ENCODE results near the gene KMT2B. TPM values are rescaled to one million over a fixed set of nuclear protein-coding genes. Genes with fewer than 3 reads are reported as not detected.
"Not testable (repeated sequence)": the region's sequence is repeated elsewhere in the genome, so short reads cannot be mapped to it uniquely, and the experiment has no call there.

The KMT2B gene
- total RNA-seq, 1 donor from 2014 or later = 43.7 TPM

DNA sequence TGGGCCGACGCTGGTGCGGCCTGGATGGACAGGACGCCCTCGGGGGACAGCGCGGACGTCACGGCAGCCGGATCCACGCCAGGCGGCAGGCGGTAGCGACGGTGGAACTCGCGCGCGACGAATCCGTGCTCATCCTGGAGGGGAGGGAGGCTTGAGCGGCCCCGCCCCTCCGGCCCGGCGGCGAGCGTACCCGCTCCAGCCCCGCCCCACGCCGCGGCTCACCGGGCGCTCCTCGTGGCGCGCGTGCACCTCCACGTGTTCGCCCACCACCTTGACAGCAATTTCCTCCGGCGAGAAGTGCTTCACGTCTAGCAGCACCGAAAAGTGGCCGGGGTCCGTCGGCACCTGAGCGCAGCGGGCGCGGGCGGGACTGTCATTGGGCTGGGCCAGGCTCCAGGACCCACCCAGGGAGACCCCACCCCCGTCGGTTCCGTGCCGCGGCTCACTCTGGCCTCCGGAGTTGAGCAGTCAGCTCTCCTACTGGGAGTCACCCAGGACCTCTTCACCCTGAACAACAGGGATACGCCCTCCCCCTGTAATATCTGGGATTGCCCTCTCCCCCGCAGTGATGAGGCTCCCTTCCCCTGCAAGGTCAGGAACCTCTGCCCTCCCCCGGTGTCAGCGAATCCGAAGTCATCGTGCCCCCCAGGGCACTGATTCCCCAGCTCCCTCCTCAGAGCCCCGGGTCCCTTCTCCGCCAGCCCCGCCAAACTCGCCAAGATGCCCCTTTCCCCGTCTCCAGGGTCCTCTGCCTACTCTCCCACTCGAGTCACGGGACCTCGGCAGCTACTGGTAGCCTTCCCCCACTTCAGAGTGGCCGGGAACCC, 38.0 kb downstream of the KMT2B start:
- DNase-seq (ENCODE audit: low spot score) = peak; percentile 85

DNA sequence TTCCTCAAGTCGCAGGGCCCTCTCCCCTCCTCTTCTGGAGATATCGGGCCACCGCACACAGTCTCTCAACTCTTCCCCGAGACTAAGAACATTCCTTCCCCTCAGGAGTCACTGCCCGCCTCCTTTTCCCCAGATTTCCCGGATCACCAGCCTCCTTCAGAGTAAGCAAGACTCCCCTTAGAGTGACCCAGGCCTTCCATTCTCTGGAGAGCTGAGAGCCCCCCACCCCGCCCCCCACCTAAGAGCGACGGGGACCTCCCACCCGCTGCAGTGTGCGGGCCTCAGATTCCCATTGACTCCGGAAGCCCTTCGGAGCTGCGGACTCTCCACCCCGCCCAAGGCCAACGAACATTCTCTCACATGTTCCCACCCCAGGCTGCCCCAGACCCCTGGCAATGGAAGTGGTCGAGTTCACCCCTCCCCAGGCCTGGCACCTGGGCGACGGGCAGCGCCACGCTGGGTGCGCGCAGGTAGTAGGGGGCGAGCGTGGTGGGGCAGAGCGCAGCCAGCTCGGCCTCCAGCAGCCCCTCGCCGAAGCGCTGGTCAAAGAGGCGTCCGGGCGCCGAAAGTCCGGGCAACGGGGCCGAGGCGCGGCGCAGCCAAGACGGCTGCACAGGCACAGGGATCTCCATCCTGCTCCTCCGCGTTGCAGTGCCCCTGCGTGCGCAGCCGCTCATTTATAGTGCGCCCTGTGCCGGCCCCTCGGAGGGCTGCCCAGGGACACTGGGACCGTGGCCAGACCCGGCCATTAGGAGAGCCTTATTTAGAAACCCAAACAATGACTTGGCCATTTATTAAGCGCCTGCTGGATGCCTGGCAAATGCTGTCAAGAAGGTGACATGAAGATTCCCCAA, 38.8 kb downstream of the KMT2B start, which contains the start of gene HSPB6:
Gene HSPB6, minus strand, starts transcription at position 653 of the 854 bp plus-strand sequence. Its CDS starts 21 bp downstream, at position 632.
- DNase-seq (ENCODE audit: low spot score) = peak; percentile 77

- peak; percentile 81 for DNase-seq (ENCODE audit: low spot score)
These were observed 39.5 kb downstream of the KMT2B start for GRCh38 chr19:35757231-35757748.

DNA sequence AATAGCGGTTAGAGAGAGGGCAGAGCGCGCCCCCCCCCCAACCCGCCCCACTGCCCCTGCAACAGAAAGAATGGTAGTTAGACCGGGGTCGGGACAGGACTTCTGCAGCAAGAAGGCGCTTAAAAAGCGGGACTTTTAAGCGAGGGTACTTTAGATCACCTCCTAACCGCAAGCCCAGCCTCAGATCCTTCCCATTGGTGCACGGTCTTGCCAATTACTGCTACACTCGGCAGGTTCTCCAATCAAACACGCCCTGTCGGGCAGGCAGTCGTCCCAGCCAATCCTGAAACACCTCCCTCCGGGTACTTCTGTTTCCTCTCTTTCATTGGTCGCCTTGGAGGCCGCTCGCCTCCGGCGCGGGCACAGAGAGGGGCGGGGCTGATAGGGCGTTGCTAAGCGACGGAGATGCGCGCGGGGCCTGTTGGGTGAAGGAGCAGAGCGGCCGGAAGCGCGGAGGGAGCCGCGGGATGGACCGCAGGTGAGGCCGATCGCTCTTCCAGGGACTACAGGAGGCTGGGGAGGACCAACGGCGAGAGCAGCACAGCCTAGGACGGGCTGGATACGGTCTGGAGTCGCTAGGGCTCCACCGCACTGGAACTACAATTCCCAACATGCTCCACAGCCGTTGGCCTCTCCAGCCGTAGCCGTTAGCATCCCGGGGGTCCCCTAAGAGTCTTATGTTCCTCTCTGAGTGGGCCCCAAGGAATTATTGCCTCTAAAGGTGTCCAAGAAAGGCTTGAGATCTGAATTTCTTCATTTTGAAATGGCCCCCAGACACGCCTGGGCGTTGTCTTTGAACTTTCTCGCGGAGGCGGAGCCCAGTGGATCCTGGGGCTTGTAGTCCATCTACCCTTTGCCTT, 40.2 kb downstream of the KMT2B start, which contains the start of gene PROSER3:
Gene PROSER3, plus strand, starts transcription at position 428 of the 860 bp plus-strand sequence. Its CDS starts 40 bp downstream, at position 468.
- peak; percentile 99 for DNase-seq (ENCODE audit: low spot score)

- no peak for DNase-seq (ENCODE audit: low spot score)
These were observed 41.9 kb downstream of the KMT2B start for GRCh38 chr19:35759697-35760096.

DNA sequence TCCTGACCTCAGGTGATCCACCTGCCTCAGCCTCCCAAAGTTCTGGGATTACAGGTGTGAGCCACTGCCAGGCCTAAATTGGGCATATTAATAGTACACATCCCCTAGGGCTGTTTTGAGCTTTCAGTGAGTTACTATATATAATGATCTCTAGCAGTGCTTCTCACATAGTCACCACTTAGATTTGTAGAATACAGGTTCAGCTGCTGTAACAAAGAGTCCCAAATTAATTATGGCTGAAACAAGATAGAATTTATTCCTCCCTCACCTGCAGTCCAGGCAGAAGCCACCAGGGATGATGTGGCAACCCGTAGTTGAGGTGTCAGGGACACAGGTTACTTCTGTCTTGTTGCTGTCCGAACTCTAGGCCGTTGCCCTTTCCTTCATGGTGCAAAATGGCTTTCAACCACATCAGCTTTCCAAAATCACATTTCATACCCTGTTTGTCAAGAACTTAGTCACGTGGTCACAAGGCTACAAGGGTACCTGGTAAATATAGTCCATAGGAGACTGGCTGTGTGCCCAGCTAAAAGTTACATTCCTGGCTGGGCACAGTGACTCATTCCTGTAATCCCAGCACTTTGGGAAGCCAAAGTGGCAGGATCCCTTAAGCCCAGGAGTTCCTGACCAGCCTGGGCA, 43.0 kb downstream of the KMT2B start:
- DNase-seq (ENCODE audit: low spot score) = no peak

DNA sequence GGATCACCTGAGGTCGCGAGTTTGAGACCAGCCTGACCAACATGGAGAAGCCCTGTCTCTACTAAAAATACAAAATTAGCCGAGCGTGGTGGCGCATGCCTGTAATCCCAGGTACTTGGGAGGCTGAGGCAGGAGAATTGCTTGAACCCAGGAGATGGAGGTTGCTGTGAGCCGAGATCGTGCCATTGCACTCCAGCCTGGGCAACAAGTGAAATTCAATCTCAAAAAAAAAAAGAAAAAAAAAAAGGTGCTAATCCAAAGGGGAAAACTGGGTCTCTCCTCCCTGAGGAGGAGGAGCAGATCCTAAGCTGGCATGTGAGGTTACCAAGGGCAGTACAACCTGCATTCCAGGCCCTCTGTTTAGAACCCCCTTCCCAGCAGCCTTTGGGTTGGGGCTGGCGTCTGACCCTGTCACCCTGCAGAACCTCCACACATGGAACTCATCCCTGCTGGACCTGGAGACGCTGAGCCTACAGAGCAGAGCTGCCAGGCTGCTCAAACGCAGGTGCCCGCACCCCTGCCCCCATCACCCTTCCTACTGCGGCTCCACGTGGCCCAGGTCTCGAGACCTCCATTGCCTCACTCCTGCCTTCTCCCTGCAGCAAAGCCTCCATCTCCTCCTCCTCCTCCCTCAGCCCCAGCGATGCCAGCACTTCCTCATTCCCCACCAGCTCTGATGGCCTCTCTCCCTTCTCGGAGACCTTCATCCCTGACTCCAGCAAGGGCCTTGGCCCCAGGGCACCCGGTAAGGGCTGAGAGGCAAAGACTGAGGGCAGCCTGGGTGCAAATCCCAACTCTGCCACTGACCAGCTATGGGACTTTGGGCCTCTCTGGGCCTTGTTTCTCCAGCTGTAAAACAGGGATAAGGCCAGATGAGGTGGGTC, 46.9 kb downstream of the KMT2B start:
- DNase-seq (ENCODE audit: low spot score) = no peak

DNA sequence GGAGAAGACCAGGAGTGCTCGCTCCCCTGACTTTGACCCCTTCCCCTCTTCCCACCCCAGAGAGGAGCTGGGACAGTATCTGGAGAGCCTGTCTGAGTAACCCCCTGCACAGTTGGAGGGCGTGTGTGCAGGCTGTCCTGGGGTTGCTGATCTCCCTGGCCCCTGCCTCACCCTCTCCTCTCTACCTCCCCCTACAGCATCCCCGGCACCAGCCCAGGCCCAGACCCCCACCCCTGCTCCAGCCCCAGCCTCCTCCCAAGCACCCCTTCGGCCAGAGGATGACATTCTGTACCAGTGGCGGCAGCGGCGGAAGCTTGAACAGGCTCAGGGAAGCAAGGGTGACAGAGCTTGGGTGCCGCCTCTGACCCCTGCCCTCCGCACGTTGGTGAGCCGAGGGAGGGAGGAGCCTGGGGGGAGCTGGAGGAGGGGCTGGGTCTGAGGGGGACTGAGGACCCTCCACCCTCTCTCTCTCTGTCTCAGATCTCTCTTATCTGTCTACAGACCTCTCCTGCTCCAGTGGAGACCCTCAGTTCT, 48.8 kb downstream of the KMT2B start:
- no peak for DNase-seq (ENCODE audit: low spot score)

DNA sequence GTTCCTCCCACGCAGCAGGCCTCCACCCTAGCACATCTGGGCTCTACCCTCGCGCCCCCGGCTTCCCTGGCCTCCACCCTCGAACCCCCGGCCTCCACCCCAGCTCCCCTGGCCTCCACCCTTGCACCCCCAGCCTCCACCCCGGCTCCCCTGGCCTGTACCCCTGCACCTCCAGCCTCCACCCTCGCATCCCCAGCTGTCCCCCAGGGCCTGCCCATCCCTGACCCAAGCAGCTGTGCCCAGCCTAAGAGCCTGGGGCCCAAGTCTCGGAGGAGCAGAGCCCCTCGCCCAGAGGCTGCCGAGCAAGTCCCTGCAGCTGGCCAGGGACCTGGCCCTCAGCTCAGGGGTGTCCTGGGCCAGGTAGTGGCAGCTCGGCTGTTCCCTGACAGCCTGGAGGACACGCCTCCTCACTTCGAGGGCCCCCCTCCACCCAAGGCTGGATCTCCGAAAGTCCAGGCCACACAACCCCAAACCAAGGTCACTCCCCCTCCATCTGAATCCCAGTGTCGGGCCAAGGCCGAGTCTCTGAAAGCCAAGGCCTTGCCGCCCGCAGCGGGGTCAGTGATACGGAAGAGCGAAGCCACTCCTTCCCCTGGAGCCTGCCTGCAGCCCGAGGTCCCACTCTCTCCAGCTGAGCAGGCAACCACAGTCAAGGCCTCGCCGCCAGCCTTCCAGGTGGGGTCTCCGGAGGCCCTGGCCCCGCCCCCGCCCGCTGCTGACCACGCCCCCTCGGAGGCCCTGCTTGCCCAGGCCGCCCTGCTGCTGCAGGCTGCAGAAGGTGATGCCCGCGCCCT, 49.7 kb downstream of the KMT2B start:
- no peak for DNase-seq (ENCODE audit: low spot score)

DNA sequence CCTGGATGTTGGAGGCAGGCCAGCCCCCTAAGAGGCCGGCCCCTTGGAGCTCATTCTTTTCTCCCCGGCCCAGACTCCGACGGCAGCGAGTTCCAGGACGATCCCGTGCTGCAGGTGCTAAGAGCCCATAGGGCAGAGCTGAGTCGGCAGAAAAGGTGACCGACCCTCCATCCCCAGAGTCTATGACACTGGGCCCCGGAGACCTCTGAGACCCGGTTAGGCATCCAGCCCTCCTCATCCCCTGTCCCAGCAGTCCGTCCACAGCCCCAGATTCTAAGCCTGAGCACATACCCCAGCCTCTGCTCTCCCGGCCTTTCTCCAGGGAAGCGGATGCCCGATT, 50.2 kb downstream of the KMT2B start:
- DNase-seq (ENCODE audit: low spot score) = no peak

DNA sequence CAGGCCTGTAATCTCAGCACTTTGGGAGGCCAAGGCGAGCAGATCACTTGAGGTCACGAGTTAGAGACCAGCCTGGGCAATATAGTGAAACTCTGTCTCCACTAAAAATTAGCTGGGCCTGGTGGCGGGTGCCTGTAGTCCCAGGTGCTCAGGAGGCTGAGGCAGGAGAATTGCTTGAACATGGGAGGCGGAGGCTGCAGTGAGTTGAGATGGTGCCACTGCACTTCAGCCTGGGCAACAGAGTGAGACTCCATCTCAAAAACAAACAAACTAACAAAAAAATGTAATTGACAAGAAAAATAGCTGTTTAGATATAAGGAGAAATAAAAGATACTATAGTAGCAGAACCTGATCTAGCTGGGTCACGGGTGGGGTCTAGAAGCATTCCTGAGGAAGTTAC, 54.6 kb downstream of the KMT2B start:
- DNase-seq (ENCODE audit: low spot score) = not testable (repeated sequence)

GRCh38 chr19:35773020-35773806, 55.4 kb downstream of the KMT2B start:
- DNase-seq (ENCODE audit: low spot score) = no peak

GRCh38 chr19:35774274-35775045, 56.7 kb downstream of the KMT2B start:
- no peak for DNase-seq (ENCODE audit: low spot score)

DNA sequence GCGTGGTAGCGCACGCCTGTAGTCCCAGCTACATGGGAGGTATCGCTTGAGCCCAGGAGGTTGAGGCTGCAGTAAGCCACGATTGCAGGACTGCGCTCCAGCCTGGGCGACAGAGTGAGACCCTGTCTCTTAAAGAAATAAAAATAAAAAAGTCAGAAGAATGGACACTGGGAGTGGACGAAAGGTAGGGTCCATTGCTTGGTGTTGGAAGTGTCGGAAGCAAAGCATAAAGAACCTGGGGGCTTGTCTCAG, 57.2 kb downstream of the KMT2B start:
- no peak for DNase-seq (ENCODE audit: low spot score)

- peak; percentile 98 for DNase-seq (ENCODE audit: low spot score)
These were observed 57.7 kb downstream of the KMT2B start, which contains the start of gene ARHGAP33 for GRCh38 chr19:35775298-35776101. Gene ARHGAP33, plus strand, starts transcription at chr19:35775564. Its CDS starts 95 bp downstream, at chr19:35775659.

- no peak for DNase-seq (ENCODE audit: low spot score)
These were observed 58.4 kb downstream of the KMT2B start for GRCh38 chr19:35776102-35776788.
